Ishikawa (cell line): ENCODE data around the gene NCR3LG1.

Experiments used
- CEBPB ChIP-seq: IDR thresholded peaks from 2 replicates; pipeline ENCODE4 v1.6.1; 2012
- CREB1 ChIP-seq: IDR thresholded peaks from 2 replicates; pipeline ENCODE4 v1.6.1; 2012; ENCODE audit warnings: low read depth
- EGR1 ChIP-seq: IDR thresholded peaks from 2 replicates; pipeline ENCODE4 v1.6.1; 2012
- EP300 ChIP-seq: IDR thresholded peaks from 2 replicates; pipeline ENCODE4 v1.6.1; 2012; ENCODE audit warnings: borderline replicate concordance
- FOXM1 ChIP-seq: IDR thresholded peaks from 2 replicates; pipeline ENCODE4 v1.6.1; 2012; ENCODE audit warnings: low read depth, borderline replicate concordance
- MAX ChIP-seq: IDR thresholded peaks from 2 replicates; pipeline ENCODE4 v1.6.1; 2012
- NFIC ChIP-seq: IDR thresholded peaks from 2 replicates; pipeline ENCODE4 v1.6.1; 2012
- RAD21 ChIP-seq: IDR thresholded peaks from 2 replicates; pipeline ENCODE4 v1.6.1; 2012; ENCODE audit warnings: low read depth
- TAF1 ChIP-seq: IDR thresholded peaks from 2 replicates; pipeline ENCODE4 v1.6.1; 2012; ENCODE audit warnings: low read depth, mild to moderate bottlenecking
- TCF12 ChIP-seq: IDR thresholded peaks from 2 replicates; pipeline ENCODE4 v1.6.1; 2012; ENCODE audit warnings: low read depth
- TEAD4 ChIP-seq: IDR thresholded peaks from 2 replicates; pipeline ENCODE4 v1.6.1; 2012
- USF1 ChIP-seq: IDR thresholded peaks from 2 replicates; pipeline ENCODE4 v1.6.1; 2012
- YY1 ChIP-seq: IDR thresholded peaks from 2 replicates; pipeline ENCODE4 v1.6.1; 2012; ENCODE audit warnings: low read depth
- ZBTB7A ChIP-seq: IDR thresholded peaks from 2 replicates; pipeline ENCODE4 v1.6.1; 2012; ENCODE audit warnings: low read depth
- TF ChIP-seq, protein P1 (sequence below): IDR thresholded peaks from 2 replicates; pipeline ENCODE4 v1.6.1; 2012; ENCODE audit warnings: low read depth, mild to moderate bottlenecking

NCR3LG1 gene

GRCh38 chr11:17376493-17376892 is 24.9 kb downstream of the NCR3LG1 start:
- TF ChIP-seq TAF1 (no peak), USF1 (no peak), MAX (no peak), YY1 (no peak)

DNA sequence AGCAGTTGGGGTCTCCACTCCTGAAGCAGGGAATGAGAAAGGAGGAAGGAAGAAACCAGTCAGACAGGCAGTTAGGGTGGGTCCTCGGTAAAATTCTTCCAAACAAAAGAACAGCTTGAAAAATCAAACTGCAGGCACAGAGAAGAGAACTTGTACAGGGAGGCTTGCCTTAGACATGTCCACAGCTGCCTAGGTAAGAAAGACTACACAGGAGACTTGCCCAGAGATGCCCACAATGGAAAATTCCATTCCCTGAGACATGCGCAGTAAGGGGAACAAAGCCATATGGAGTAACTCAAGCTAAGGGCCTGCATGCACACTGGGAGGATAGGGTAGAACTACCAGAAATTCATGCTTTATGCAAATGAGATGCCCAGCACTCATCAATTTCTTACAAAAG is 27.1 kb downstream of the NCR3LG1 start:
- TF ChIP-seq YY1: no peak
- TF ChIP-seq EP300: no peak
- TF ChIP-seq, protein P1, sequence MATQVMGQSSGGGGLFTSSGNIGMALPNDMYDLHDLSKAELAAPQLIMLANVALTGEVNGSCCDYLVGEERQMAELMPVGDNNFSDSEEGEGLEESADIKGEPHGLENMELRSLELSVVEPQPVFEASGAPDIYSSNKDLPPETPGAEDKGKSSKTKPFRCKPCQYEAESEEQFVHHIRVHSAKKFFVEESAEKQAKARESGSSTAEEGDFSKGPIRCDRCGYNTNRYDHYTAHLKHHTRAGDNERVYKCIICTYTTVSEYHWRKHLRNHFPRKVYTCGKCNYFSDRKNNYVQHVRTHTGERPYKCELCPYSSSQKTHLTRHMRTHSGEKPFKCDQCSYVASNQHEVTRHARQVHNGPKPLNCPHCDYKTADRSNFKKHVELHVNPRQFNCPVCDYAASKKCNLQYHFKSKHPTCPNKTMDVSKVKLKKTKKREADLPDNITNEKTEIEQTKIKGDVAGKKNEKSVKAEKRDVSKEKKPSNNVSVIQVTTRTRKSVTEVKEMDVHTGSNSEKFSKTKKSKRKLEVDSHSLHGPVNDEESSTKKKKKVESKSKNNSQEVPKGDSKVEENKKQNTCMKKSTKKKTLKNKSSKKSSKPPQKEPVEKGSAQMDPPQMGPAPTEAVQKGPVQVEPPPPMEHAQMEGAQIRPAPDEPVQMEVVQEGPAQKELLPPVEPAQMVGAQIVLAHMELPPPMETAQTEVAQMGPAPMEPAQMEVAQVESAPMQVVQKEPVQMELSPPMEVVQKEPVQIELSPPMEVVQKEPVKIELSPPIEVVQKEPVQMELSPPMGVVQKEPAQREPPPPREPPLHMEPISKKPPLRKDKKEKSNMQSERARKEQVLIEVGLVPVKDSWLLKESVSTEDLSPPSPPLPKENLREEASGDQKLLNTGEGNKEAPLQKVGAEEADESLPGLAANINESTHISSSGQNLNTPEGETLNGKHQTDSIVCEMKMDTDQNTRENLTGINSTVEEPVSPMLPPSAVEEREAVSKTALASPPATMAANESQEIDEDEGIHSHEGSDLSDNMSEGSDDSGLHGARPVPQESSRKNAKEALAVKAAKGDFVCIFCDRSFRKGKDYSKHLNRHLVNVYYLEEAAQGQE: no peak
- TF ChIP-seq RAD21: no peak
- TF ChIP-seq TAF1: no peak
- no peak for TF ChIP-seq EGR1
- TF ChIP-seq ZBTB7A: no peak
- TF ChIP-seq TCF12: no peak
- TF ChIP-seq MAX: no peak
- no peak for TF ChIP-seq CREB1
- TF ChIP-seq CEBPB: no peak
- TF ChIP-seq FOXM1: no peak
- no peak for TF ChIP-seq TEAD4
- no peak for TF ChIP-seq NFIC
- TF ChIP-seq USF1: no peak

DNA sequence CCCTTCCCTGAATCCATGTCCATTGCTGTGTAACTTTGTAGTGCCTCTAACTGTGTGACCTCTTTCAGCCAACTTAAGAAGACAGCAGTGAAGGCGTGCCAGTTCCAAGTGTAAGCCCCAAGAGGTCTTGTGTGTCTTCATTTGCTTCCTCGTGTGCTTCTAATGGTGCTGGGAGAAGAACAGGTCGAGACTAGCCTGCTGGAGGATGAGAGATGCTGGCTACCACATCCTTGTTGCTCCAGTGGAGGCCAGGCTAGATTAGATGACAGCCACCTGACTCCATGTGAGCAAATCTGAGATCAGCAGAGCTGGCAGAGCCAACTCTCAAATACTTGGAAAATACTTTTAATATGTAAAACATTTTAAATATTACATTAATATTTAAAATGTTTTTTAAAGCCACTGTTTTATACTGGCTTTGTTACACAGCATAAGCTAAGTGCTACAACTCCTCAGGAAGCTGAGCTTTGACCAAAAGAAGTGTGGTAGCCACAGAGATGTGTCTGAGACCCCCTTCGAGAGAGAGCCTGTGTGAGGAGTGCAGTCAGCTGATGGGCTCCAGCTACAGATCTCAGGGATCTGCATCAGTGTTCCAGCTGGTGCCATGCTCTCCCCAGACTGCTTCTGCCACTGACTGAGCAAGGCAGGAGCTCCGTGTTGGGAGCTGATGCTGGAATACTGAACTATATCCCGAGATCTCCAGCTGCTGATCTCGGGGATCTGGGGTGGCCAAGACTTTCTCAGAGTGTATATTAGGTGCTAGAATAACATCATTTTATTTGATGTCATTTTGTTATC is 28.0 kb downstream of the NCR3LG1 start:
- TF ChIP-seq TEAD4 (no peak), MAX (no peak), YY1 (no peak), EP300 (no peak), RAD21 (no peak), CEBPB (no peak), NFIC (no peak), CREB1 (no peak), FOXM1 (no peak), ZBTB7A (no peak), TAF1 (no peak)
- TF ChIP-seq, protein P1: no peak

DNA sequence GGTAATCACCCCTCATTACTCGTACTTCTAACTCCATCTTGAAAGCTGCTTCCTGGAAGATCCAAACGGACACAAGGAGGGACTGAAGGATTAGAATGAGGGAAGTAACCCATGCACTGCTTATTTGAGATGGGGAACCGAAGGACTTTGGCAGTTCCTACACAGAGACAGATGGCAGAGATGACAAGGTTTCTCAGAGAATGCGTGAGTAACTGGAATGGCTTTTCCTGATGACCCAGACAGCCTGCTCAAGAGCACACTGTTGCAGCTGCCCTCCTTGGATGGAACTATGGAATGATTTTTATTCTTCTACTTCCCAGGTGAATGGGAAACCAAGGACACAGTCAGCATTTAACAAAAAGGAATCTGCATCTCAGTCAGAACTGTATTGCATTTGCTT is 29.6 kb downstream of the NCR3LG1 start:
- TF ChIP-seq YY1: no peak
- no peak for TF ChIP-seq FOXM1
- TF ChIP-seq MAX: no peak
- no peak for TF ChIP-seq CREB1
- TF ChIP-seq TCF12: no peak
- no peak for TF ChIP-seq ZBTB7A
- no peak for TF ChIP-seq NFIC
- no peak for TF ChIP-seq USF1
- TF ChIP-seq, protein P1: no peak
- no peak for TF ChIP-seq CEBPB
- no peak for TF ChIP-seq TAF1
- TF ChIP-seq TEAD4: no peak
- TF ChIP-seq EP300: no peak
- TF ChIP-seq RAD21: no peak
- no peak for TF ChIP-seq EGR1
